ENCODE measurements around the gene C1orf226. TPM values are rescaled to one million over a fixed set of nuclear protein-coding genes. Genes with fewer than 3 reads are reported as not detected.

Gene C1orf226
- total and polyA plus RNA-seq, 10 of the 15 experiments (the other 5 are each of a cell fraction or from before 2014, with no cell fraction given): not detected

DNA sequence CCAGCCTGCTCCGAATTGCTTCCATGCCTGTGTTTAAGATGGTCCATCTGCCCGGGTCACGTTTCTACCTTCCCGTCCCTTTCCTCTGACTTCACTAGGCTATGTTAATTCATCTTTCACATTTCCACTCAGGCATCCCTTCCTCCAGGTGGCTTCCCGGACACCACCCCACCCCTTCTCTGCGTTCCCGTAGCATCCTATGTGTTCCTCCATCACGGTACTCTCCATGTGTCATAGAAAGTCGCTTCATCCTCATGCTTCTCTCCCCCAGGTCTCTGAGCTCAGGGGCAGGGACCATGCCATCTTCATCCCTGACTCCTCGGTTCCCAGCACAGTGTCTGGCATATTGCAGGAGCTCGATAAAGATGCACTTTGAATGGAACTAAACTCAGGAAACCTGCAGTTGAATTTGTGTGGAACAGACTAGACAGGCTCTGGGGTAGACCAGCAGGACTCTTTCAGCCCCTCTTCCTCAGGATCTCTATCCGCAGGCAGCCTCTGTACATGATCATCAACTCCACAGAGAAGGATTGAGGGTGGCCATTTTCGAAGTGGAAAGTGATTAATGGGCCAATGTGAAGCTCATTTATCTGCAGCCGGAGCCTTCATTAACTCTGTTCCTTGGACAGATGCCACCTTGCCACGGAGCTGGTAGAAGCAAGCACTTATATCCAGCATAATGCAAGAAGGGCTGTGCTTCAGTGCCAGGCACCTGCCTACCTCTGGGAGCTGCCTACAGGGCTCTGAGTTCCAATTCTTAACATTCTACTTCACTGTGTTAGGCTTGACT, 9.1 kb downstream of the C1orf226 start:
- Histone ChIP-seq H3K79me2 (ENCODE audit: control insufficient read depth, insufficient read depth, low read length) (no peaks in the 10 kb centered on the region), H3K9ac (ENCODE audit: control insufficient read depth, insufficient read depth, low read length) (no peak overlapping the region), H3K4me1 (ENCODE audit: control insufficient read depth, insufficient read depth, low read length) (0 out of 2 replicates have a peak, but pooled peaks cover 4% of the 10 kb centered on the region), H3K4me2 (ENCODE audit: control insufficient read depth, insufficient read depth) (no peak overlapping the region), H2AFZ (ENCODE audit: control insufficient read depth, low read depth, low read length) (no peak overlapping the region), H3K27me3 (replicated peaks in 1 of 2; ENCODE audit: control insufficient read depth in 2 of 2, insufficient read depth in 2 of 2, low read length in 1 of 2) (no peaks in the 10 kb centered on the region), H3K9me3 (replicated peaks; ENCODE audit: control insufficient read depth, insufficient read depth, low read length) (no peaks in the 10 kb centered on the region), H3K4me3 (no peak overlapping the region), H3K27ac (ENCODE audit: control insufficient read depth, insufficient read depth) (no peak overlapping the region), H3K36me3 (ENCODE audit: control insufficient read depth in 2 of 2, insufficient read depth in 2 of 2, low read length in 1 of 2) (no peaks in the 10 kb centered on the region), H4K20me1 (ENCODE audit: control insufficient read depth, insufficient read depth) (no peaks in the 10 kb centered on the region)
- no peak for DNase-seq (ENCODE audit: low read depth, low spot score)
- no peak for FAIRE-seq
- WGBS (ENCODE audit: insufficient coverage, insufficient replicate concordance, low lambda C conversion rate, missing lambda C conversion rate): 18% methylated on average over 15 of the region's 15 CpGs
- in situ Hi-C loops (cut with MboI) (loop anchor here (5.0 kb wide), 1 partner anchor 333 kb away; no protein-coding TSS in a partner anchor), intact Hi-C loops (cut with micrococcal nuclease; ENCODE audit: unreplicated experiment) (loop anchor here (5.0 kb wide), 1 partner anchor 113 kb away; no protein-coding TSS in a partner anchor)
- CTCF ChIA-PET: interaction anchor here (1.0 to 6.9 kb wide), 11 partner anchors 9 to 458 kb away, joined by 3 to 126 read pairs (median 3); partner anchors contain the start of gene C1orf226
- POLR2A ChIA-PET: interaction anchor here (0.9 kb wide), 1 partner anchor 56 kb away, joined by 3 read pairs; no protein-coding TSS in a partner anchor
- RAD21 ChIA-PET (ENCODE audit: unreplicated experiment): interaction anchor here (1.3 to 6.4 kb wide), 6 partner anchors 8 to 353 kb away, joined by 4 to 83 read pairs (median 6); no protein-coding TSS in a partner anchor
- BruUV-seq (replicated peaks): no TSS peak
- no peak for ATAC-seq
- SMC1A ChIA-PET (ENCODE audit: uncharacterized antibody, unreplicated experiment): interaction anchor here (0.7 to 6.4 kb wide), 10 partner anchors 9 to 353 kb away, joined by 3 to 84 read pairs (median 6); partner anchors contain the start of gene C1orf226
- TF ChIP-seq ZZZ3 (IDR thresholded peaks at IDR 0.05; ENCODE audit: control insufficient read depth, insufficient read length, low read depth) (no peak), EP300 (IDR thresholded peaks at IDR 0.05; ENCODE audit: borderline replicate concordance in 1 of 2, control insufficient read depth in 1 of 2, low read depth in 2 of 2, low read length in 2 of 2) (no peak), POU2F2 (IDR thresholded peaks at IDR 0.05; ENCODE audit: borderline replicate concordance, low read depth, low read length) (no peak), TCF7 (IDR thresholded peaks at IDR 0.05; ENCODE audit: borderline replicate concordance) (no peak), NR2C2 (IDR thresholded peaks at IDR 0.05; ENCODE audit: borderline replicate concordance, control insufficient read depth, insufficient read length, low read depth) (no peak), DPF2 (IDR thresholded peaks at IDR 0.05) (no peak), POLR2A (IDR thresholded peaks at IDR 0.05; ENCODE audit: low read depth, low read length) (no peak), ASH2L (IDR thresholded peaks at IDR 0.05; ENCODE audit: borderline replicate concordance, low read depth) (no peak), WRNIP1 (IDR thresholded peaks at IDR 0.05; ENCODE audit: borderline replicate concordance, low read depth, low read length) (no peak), JUND (IDR thresholded peaks at IDR 0.05; ENCODE audit: low read depth, low read length) (no peak), CBFB (IDR thresholded peaks at IDR 0.05; ENCODE audit: low read depth) (no peak), SREBF2 (IDR thresholded peaks at IDR 0.05; ENCODE audit: low read length) (no peak)
- TF ChIP-seq, protein P1, sequence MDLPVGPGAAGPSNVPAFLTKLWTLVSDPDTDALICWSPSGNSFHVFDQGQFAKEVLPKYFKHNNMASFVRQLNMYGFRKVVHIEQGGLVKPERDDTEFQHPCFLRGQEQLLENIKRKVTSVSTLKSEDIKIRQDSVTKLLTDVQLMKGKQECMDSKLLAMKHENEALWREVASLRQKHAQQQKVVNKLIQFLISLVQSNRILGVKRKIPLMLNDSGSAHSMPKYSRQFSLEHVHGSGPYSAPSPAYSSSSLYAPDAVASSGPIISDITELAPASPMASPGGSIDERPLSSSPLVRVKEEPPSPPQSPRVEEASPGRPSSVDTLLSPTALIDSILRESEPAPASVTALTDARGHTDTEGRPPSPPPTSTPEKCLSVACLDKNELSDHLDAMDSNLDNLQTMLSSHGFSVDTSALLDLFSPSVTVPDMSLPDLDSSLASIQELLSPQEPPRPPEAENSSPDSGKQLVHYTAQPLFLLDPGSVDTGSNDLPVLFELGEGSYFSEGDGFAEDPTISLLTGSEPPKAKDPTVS (IDR thresholded peaks at IDR 0.05; ENCODE audit: low read depth, low read length): no peak
- TF ChIP-seq, protein P2, sequence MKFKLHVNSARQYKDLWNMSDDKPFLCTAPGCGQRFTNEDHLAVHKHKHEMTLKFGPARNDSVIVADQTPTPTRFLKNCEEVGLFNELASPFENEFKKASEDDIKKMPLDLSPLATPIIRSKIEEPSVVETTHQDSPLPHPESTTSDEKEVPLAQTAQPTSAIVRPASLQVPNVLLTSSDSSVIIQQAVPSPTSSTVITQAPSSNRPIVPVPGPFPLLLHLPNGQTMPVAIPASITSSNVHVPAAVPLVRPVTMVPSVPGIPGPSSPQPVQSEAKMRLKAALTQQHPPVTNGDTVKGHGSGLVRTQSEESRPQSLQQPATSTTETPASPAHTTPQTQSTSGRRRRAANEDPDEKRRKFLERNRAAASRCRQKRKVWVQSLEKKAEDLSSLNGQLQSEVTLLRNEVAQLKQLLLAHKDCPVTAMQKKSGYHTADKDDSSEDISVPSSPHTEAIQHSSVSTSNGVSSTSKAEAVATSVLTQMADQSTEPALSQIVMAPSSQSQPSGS (IDR thresholded peaks at IDR 0.05; ENCODE audit: low read length): no peak
- TF ChIP-seq, protein P3, sequence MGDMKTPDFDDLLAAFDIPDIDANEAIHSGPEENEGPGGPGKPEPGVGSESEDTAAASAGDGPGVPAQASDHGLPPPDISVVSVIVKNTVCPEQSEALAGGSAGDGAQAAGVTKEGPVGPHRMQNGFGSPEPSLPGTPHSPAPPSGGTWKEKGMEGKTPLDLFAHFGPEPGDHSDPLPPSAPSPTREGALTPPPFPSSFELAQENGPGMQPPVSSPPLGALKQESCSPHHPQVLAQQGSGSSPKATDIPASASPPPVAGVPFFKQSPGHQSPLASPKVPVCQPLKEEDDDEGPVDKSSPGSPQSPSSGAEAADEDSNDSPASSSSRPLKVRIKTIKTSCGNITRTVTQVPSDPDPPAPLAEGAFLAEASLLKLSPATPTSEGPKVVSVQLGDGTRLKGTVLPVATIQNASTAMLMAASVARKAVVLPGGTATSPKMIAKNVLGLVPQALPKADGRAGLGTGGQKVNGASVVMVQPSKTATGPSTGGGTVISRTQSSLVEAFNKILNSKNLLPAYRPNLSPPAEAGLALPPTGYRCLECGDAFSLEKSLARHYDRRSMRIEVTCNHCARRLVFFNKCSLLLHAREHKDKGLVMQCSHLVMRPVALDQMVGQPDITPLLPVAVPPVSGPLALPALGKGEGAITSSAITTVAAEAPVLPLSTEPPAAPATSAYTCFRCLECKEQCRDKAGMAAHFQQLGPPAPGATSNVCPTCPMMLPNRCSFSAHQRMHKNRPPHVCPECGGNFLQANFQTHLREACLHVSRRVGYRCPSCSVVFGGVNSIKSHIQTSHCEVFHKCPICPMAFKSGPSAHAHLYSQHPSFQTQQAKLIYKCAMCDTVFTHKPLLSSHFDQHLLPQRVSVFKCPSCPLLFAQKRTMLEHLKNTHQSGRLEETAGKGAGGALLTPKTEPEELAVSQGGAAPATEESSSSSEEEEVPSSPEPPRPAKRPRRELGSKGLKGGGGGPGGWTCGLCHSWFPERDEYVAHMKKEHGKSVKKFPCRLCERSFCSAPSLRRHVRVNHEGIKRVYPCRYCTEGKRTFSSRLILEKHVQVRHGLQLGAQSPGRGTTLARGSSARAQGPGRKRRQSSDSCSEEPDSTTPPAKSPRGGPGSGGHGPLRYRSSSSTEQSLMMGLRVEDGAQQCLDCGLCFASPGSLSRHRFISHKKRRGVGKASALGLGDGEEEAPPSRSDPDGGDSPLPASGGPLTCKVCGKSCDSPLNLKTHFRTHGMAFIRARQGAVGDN (IDR thresholded peaks at IDR 0.05): no peak
